HCT116 (cell line): ENCODE data around the gene FSTL4. TPM values are rescaled to one million over a fixed set of nuclear protein-coding genes. Genes with fewer than 3 reads are reported as not detected.

Experiments
- ATAC-seq: fragments of 200-7000 bp; cut with Tn5 transposase; 2 replicates; pipeline ENCODE4 v1.9.1; 2020; ENCODE audit warnings: mild to moderate bottlenecking, moderate library complexity
- BruUV-seq: library from RNA; stranded (reverse); fragments of 400-500 nt; replicated peaks from 2 replicates; lab custom pipeline; 2021; lab: Mats Ljungman, UMichigan
- CTCF ChIA-PET: fragments of 300-600 bp; sonication (Branson Sonifier 250); formaldehyde crosslinking; loops from one replicate; lab custom pipeline; 2021; ENCODE audit warnings: antibody characterized with exemption; lab: Charles Lee
- POLR2A ChIA-PET: fragments of 300-600, 350-600 bp; sonication (Branson Sonifier 250); formaldehyde crosslinking; loops from one replicate; lab custom pipeline; 2021; ENCODE audit warnings: antibody characterized with exemption; lab: Charles Lee
- RAD21 ChIA-PET, 2 experiments: fragments of 300-600 bp; sonication (Branson Sonifier 250); formaldehyde crosslinking; loops; one replicate each; lab custom pipeline; 2023; ENCODE audit warnings: low total read pairs in 2 of 2; ENCODE audit not compliant: uncharacterized antibody in 2 of 2, unreplicated experiment in 2 of 2, low non-redundant PET in 1 of 2; lab: Charles Lee
- DNase-seq: peaks from one replicate; pipeline ENCODE4 v3.0.0-alpha.2; 2010; ENCODE audit warnings: low read depth, low spot score
- H2AFZ ChIP-seq: fragments of 200-600 bp; shearing (Covaris generic), sonication (generic); 2 replicates; pipeline ENCODE4 v1.6.1; 2017; ENCODE audit warnings: low read depth, mixed run types, mixed read lengths, antibody characterized with exemption, low read length; ENCODE audit not compliant: poor library complexity, severe bottlenecking
- H3K27ac ChIP-seq: 2 replicates; pipeline ENCODE4 v1.5.1; 2012; ENCODE audit warnings: low read depth, low read length
- H3K27me3 ChIP-seq: fragments of 200-600 bp; sonication (generic); 2 replicates; pipeline ENCODE4 v1.6.1; 2016; ENCODE audit warnings: mixed run types, low read length, mixed read lengths; ENCODE audit not compliant: insufficient read depth
- H3K36me3 ChIP-seq, 2 experiments: fragments of 200-500 bp in 1 of 2; fragments of 200-600 bp in 1 of 2; sonication (Bioruptor generic) in 1 of 2; sonication (generic) in 1 of 2; 2 replicates each; pipeline versions ENCODE4 v1.5.1 to v1.6.1; 2014 to 2016; ENCODE audit warnings: low read length in 2 of 2, inconsistent platforms in 1 of 2, mixed read lengths in 1 of 2, mixed run types in 1 of 2; ENCODE audit not compliant: insufficient read depth in 2 of 2, control insufficient read depth in 1 of 2
- H3K4me1 ChIP-seq, 2 experiments: fragments of 200-600 bp in 1 of 2; sonication (generic) in 1 of 2; 2 replicates each; pipeline versions ENCODE4 v1.5.1 to v1.6.1; 2012 to 2017; ENCODE audit warnings: low read length in 2 of 2, inconsistent platforms in 1 of 2, mild to moderate bottlenecking in 1 of 2, mixed read lengths in 1 of 2, mixed run types in 1 of 2, moderate library complexity in 1 of 2; ENCODE audit not compliant: insufficient read depth in 2 of 2, control insufficient read depth in 1 of 2
- H3K4me2 ChIP-seq: fragments of 200-600 bp; sonication (generic); 2 replicates; pipeline ENCODE4 v1.6.1; 2017; ENCODE audit warnings: mixed run types, low read length, mixed read lengths
- H3K4me3 ChIP-seq, 2 experiments: fragments of 200-600 bp in 1 of 2; sonication (generic) in 1 of 2; replicated peaks in 1 of 2; 2 replicates each; pipeline ENCODE4 v1.5.1; 2011 to 2016; ENCODE audit warnings: low read length in 2 of 2, control low read depth in 1 of 2, low read depth in 1 of 2, mild to moderate bottlenecking in 1 of 2, mixed read lengths in 1 of 2, mixed run types in 1 of 2
- H3K79me2 ChIP-seq: fragments of 200-600 bp; sonication (generic); 2 replicates; pipeline ENCODE4 v1.6.1; 2017; ENCODE audit warnings: mild to moderate bottlenecking, mixed run types, low read length, moderate library complexity, mixed read lengths; ENCODE audit not compliant: insufficient read depth
- H3K9ac ChIP-seq: fragments of 200-600 bp; sonication (generic); 2 replicates; pipeline ENCODE4 v1.6.1; 2016; ENCODE audit warnings: low read length, mixed read lengths
- H3K9me2 ChIP-seq: fragments of 200-600 bp; sonication (generic), shearing (Covaris generic); 2 replicates; pipeline ENCODE4 v1.6.1; 2017; ENCODE audit warnings: mixed run types, mild to moderate bottlenecking, moderate library complexity; ENCODE audit not compliant: insufficient read depth
- H3K9me3 ChIP-seq, 2 experiments: fragments of 200-500 bp in 1 of 2; fragments of 200-600 bp in 1 of 2; sonication (Bioruptor generic) in 1 of 2; sonication (generic) in 1 of 2; 2 replicates each; pipeline ENCODE4 v1.6.1; 2014 to 2017; ENCODE audit warnings: low read length in 2 of 2, mixed read lengths in 2 of 2, inconsistent platforms in 1 of 2, low read depth in 1 of 2, mild to moderate bottlenecking in 1 of 2, mixed run types in 1 of 2, moderate library complexity in 1 of 2; ENCODE audit not compliant: control insufficient read depth in 1 of 2, insufficient read depth in 1 of 2
- H4K20me1 ChIP-seq: fragments of 200-600 bp; sonication (generic), shearing (Covaris generic); 2 replicates; pipeline ENCODE4 v1.6.1; 2017; ENCODE audit warnings: mixed run types, mild to moderate bottlenecking, moderate library complexity; ENCODE audit not compliant: insufficient read depth
- EGR1 ChIP-seq: IDR thresholded peaks from 2 replicates; pipeline ENCODE4 v1.6.1; 2012; ENCODE audit warnings: low read depth
- ELF1 ChIP-seq: IDR thresholded peaks from 2 replicates; pipeline ENCODE4 v1.6.1; 2012; ENCODE audit warnings: low read depth, borderline replicate concordance
- EZH2 ChIP-seq: fragments of 200-600 bp; sonication (generic); IDR thresholded peaks from 2 replicates; pipeline ENCODE4 v1.6.1; 2017; ENCODE audit warnings: antibody characterized with exemption, mixed run types
- EZH2phosphoT487 ChIP-seq: fragments of 200-600 bp; IDR thresholded peaks from 2 replicates; pipeline ENCODE4 v1.6.1; 2018; ENCODE audit warnings: antibody characterized with exemption, borderline replicate concordance
- FOSL1 ChIP-seq: IDR thresholded peaks from 2 replicates; pipeline ENCODE4 v1.6.1; 2012; ENCODE audit warnings: low read depth
- POLR2AphosphoS5 ChIP-seq: IDR thresholded peaks from 2 replicates; pipeline ENCODE4 v1.6.1; 2011; ENCODE audit warnings: mild to moderate bottlenecking, low read depth, low read length, moderate library complexity
- RAD21 ChIP-seq: IDR thresholded peaks from 2 replicates; pipeline ENCODE4 v1.6.1; 2012; ENCODE audit warnings: low read depth, mild to moderate bottlenecking
- SP1 ChIP-seq: IDR thresholded peaks from 2 replicates; pipeline ENCODE4 v1.6.1; 2012; ENCODE audit warnings: low read depth
- intact Hi-C: fragments of 100-400 bp; cut with micrococcal nuclease; formaldehyde crosslinking; loops from 2 replicates; pipeline ENCODE4 v1.10.0; 2022
- total RNA-seq: library from RNA; stranded (reverse); gene quantifications from one replicate; pipeline ENCODE4 v1.2.1, GENCODE V29; 2021; ENCODE audit not compliant: unreplicated experiment
- TF ChIP-seq, protein P1 (sequence below), 3 experiments: fragments of 200-600 bp in 1 of 3; sonication (generic) in 1 of 3; IDR thresholded peaks in 2 of 3; conservative IDR thresholded peaks in 1 of 3; 2 replicates each; pipeline ENCODE4 v1.5.1; 2012 to 2017; ENCODE audit warnings: low read depth in 2 of 3, low read length in 2 of 3, antibody characterized with exemption in 1 of 3, borderline replicate concordance in 1 of 3, control low read depth in 1 of 3, mild to moderate bottlenecking in 1 of 3, mixed read lengths in 1 of 3, mixed run types in 1 of 3, moderate library complexity in 1 of 3; ENCODE audit not compliant: insufficient read depth in 1 of 3
- TF ChIP-seq, protein P2 (sequence below): IDR thresholded peaks from 2 replicates; pipeline ENCODE4 v1.6.1; 2012

The FSTL4 gene
- total RNA-seq, 1 experiment from 2014 or later, result 0.37 TPM

DNA sequence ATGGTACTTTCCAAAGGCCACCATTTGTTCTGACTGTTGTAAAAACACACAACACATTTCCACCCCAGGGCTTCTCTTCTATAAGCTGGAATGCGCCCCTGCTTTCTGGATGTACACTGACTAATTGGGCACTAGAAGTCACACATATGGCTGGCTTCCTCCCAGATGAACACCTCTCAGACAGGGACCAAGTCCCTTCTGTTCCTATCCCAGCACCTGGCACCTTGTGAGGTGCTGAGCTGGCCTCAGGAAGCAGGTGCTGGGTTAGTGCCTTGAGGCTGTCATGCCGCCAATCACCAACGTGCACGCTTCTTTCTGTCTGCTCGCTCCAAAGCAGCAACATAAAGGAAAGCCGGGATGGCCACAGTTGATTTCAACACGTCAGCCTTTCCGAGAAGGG lies 93.2 kb downstream of the FSTL4 start:
- Histone ChIP-seq H3K4me3 (no peak overlapping the region), H3K27ac (no peak overlapping the region), H2AFZ (no peak overlapping the region), H3K4me1 (no peaks in the 10 kb centered on the region), H4K20me1 (no peaks in the 10 kb centered on the region), H3K9ac (no peak overlapping the region), H3K9me3 (no peaks in the 10 kb centered on the region), H3K9me2 (no peaks in the 10 kb centered on the region), H3K79me2 (no peaks in the 10 kb centered on the region), H3K4me2 (no peak overlapping the region), H3K36me3 (no peaks in the 10 kb centered on the region), H3K27me3 (peaks cover 44% of the 10 kb centered on the region)
- ChIA-PET CTCF (no interaction called here), POLR2A (no interaction called here), RAD21 (no interaction called here)
- DNase-seq (no peak), ATAC-seq (no peak)
- intact Hi-C loops, result no loop called here
- no peak for TF ChIP-seq POLR2AphosphoS5
- no peak for TF ChIP-seq RAD21
- TF ChIP-seq FOSL1, result no peak
- no peak for TF ChIP-seq EZH2phosphoT487
- TF ChIP-seq EGR1, result no peak
- TF ChIP-seq, protein P1, sequence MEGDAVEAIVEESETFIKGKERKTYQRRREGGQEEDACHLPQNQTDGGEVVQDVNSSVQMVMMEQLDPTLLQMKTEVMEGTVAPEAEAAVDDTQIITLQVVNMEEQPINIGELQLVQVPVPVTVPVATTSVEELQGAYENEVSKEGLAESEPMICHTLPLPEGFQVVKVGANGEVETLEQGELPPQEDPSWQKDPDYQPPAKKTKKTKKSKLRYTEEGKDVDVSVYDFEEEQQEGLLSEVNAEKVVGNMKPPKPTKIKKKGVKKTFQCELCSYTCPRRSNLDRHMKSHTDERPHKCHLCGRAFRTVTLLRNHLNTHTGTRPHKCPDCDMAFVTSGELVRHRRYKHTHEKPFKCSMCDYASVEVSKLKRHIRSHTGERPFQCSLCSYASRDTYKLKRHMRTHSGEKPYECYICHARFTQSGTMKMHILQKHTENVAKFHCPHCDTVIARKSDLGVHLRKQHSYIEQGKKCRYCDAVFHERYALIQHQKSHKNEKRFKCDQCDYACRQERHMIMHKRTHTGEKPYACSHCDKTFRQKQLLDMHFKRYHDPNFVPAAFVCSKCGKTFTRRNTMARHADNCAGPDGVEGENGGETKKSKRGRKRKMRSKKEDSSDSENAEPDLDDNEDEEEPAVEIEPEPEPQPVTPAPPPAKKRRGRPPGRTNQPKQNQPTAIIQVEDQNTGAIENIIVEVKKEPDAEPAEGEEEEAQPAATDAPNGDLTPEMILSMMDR (IDR thresholded peaks at IDR 0.05 in 2 of 3, conservative IDR thresholded peaks at IDR 0.05 in 1 of 3; ENCODE audit: borderline replicate concordance in 1 of 3, insufficient read depth in 1 of 3, low read depth in 2 of 3, low read length in 2 of 3), result no peak
- no peak for TF ChIP-seq ELF1
- TF ChIP-seq, protein P2, sequence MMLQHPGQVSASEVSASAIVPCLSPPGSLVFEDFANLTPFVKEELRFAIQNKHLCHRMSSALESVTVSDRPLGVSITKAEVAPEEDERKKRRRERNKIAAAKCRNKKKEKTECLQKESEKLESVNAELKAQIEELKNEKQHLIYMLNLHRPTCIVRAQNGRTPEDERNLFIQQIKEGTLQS, result no peak
- TF ChIP-seq EZH2, result no peak
- no peak for TF ChIP-seq SP1
- no TSS peak for BruUV-seq
